Measurements from ENCODE around the gene EEIG1. TPM values are rescaled to one million over a fixed set of nuclear protein-coding genes. Genes with fewer than 3 reads are reported as not detected.

EEIG1 gene
- polyA plus RNA-seq, 1 donor (not counting 4 experiments of a cell fraction or from before 2014, with no cell fraction given), result 3.7 TPM

DNA sequence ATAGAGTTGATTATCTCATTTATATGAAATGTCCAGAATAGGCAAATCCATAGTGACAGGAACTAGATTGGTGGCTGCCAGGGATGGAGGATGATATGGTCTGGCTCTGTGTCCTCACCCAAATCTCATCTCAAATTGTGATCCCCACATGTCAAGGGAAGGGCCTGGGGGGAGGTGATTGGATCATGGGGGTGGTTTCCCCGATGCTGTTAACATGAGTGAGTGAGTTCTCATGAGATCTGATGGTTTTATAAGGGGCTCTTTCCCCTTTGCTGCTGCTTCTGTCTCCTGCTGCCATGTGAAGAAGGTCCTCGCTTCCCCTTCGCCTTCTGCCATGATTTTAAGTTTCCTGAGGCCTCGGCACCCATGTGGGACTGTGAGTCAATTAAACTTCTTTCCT, 21.4 kb downstream of the EEIG1 start:
- H4K20me1 ChIP-seq (ENCODE audit: control insufficient read depth, extremely low read depth, insufficient read depth, low read length), result no peaks in the 10 kb centered on the region
- H3K4me3 ChIP-seq (ENCODE audit: control insufficient read depth in 2 of 3, extremely low read depth in 1 of 3, insufficient read depth in 2 of 3, low read depth in 1 of 3, low read length in 3 of 3), result no peak overlapping the region
- no peak overlapping the region for H3K9ac ChIP-seq (ENCODE audit: control insufficient read depth, extremely low read depth, insufficient read depth, low read length)
- H3K27ac ChIP-seq (ENCODE audit: control insufficient read depth, insufficient read depth, low read length), result no peak overlapping the region
- no peaks in the 10 kb centered on the region for H3K9me3 ChIP-seq (ENCODE audit: control insufficient read depth, low read depth, low read length)
- dilution Hi-C loops (cut with MboI; ENCODE audit: extremely low pct_ligation_motif_present, low sequenced_read_pairs), result no loop called here
- no peak for DNase-seq (ENCODE audit: low read depth, low spot score)
- peaks cover 0 to 3% of the 10 kb centered on the region in 2 experiments for H3K36me3 ChIP-seq (ENCODE audit: control insufficient read depth in 2 of 2, extremely low read depth in 1 of 2, insufficient read depth in 2 of 2, low read length in 2 of 2)
- H3K27me3 ChIP-seq (ENCODE audit: control insufficient read depth, extremely low read depth, insufficient read depth, low read length), result no peaks in the 10 kb centered on the region
- H3K4me1 ChIP-seq (ENCODE audit: control insufficient read depth, extremely low read depth, insufficient read depth, low read length), result peaks cover 30% of the 10 kb centered on the region
- no peak for FAIRE-seq
- peaks cover 2% of the 10 kb centered on the region for H3K79me2 ChIP-seq (ENCODE audit: control insufficient read depth, insufficient read depth, low read length)
- no peak overlapping the region for H2AFZ ChIP-seq (ENCODE audit: control insufficient read depth, low read length)
- H3K4me2 ChIP-seq (ENCODE audit: control insufficient read depth, extremely low read depth, insufficient read depth, low read depth, low read length), result no peak overlapping the region
- H3K9me1 ChIP-seq (ENCODE audit: control insufficient read depth, extremely low read depth, insufficient read depth, low read length), result peaks cover 2% of the 10 kb centered on the region
- TF ChIP-seq, protein P1, sequence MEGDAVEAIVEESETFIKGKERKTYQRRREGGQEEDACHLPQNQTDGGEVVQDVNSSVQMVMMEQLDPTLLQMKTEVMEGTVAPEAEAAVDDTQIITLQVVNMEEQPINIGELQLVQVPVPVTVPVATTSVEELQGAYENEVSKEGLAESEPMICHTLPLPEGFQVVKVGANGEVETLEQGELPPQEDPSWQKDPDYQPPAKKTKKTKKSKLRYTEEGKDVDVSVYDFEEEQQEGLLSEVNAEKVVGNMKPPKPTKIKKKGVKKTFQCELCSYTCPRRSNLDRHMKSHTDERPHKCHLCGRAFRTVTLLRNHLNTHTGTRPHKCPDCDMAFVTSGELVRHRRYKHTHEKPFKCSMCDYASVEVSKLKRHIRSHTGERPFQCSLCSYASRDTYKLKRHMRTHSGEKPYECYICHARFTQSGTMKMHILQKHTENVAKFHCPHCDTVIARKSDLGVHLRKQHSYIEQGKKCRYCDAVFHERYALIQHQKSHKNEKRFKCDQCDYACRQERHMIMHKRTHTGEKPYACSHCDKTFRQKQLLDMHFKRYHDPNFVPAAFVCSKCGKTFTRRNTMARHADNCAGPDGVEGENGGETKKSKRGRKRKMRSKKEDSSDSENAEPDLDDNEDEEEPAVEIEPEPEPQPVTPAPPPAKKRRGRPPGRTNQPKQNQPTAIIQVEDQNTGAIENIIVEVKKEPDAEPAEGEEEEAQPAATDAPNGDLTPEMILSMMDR (optimal IDR thresholded peaks at IDR 0.05 in 1 of 3, IDR thresholded peaks at IDR 0.05 in 1 of 3, conservative IDR thresholded peaks at IDR 0.05 in 1 of 3; ENCODE audit: extremely low read depth in 1 of 3, insufficient read depth in 2 of 3, low read length in 3 of 3), result no peak
- TF ChIP-seq EZH2 (IDR thresholded peaks at IDR 0.05; ENCODE audit: low read length), result no peak

DNA sequence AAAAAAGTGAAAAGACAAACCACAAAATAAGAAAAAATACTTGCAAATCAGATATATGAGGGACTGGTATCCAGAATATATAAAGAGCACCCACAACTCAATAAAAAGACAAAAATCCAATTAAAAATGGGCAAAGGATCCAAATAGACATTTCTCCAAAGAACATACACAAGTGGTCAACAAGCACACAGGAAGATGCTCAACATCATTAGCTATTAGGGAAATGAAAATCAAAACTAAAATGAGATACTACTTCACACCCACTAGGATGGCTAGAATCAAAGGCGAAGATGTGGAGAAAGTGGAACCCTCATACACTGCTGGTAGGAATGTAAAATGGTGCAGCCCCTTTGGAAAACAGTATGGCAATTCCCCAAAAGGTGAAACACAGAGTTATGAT, 22.1 kb downstream of the EEIG1 start:
- Histone ChIP-seq H3K9me1 (ENCODE audit: control insufficient read depth, extremely low read depth, insufficient read depth, low read length) (peaks cover 2% of the 10 kb centered on the region), H3K27ac (ENCODE audit: control insufficient read depth, insufficient read depth, low read length) (no peak overlapping the region), H2AFZ (ENCODE audit: control insufficient read depth, low read length) (no peak overlapping the region), H3K9me3 (ENCODE audit: control insufficient read depth, low read depth, low read length) (no peaks in the 10 kb centered on the region), H3K79me2 (ENCODE audit: control insufficient read depth, insufficient read depth, low read length) (peaks cover 2% of the 10 kb centered on the region), H3K9ac (ENCODE audit: control insufficient read depth, extremely low read depth, insufficient read depth, low read length) (no peak overlapping the region), H3K4me2 (ENCODE audit: control insufficient read depth, extremely low read depth, insufficient read depth, low read depth, low read length) (no peak overlapping the region), H3K4me1 (ENCODE audit: control insufficient read depth, extremely low read depth, insufficient read depth, low read length) (peaks cover 30% of the 10 kb centered on the region), H4K20me1 (ENCODE audit: control insufficient read depth, extremely low read depth, insufficient read depth, low read length) (no peaks in the 10 kb centered on the region), H3K27me3 (ENCODE audit: control insufficient read depth, extremely low read depth, insufficient read depth, low read length) (no peaks in the 10 kb centered on the region), H3K4me3 (ENCODE audit: control insufficient read depth in 2 of 3, extremely low read depth in 1 of 3, insufficient read depth in 2 of 3, low read depth in 1 of 3, low read length in 3 of 3) (no peak overlapping the region), H3K36me3 (ENCODE audit: control insufficient read depth in 2 of 2, extremely low read depth in 1 of 2, insufficient read depth in 2 of 2, low read length in 2 of 2) (peaks cover 0 to 3% of the 10 kb centered on the region in 2 experiments)
- TF ChIP-seq EZH2 (IDR thresholded peaks at IDR 0.05; ENCODE audit: low read length), result no peak
- TF ChIP-seq, protein P1 (optimal IDR thresholded peaks at IDR 0.05 in 1 of 3, IDR thresholded peaks at IDR 0.05 in 1 of 3, conservative IDR thresholded peaks at IDR 0.05 in 1 of 3; ENCODE audit: extremely low read depth in 1 of 3, insufficient read depth in 2 of 3, low read length in 3 of 3), result no peak
- DNase-seq (ENCODE audit: low read depth, low spot score), result no peak
- dilution Hi-C loops (cut with MboI; ENCODE audit: extremely low pct_ligation_motif_present, low sequenced_read_pairs), result no loop called here
- FAIRE-seq, result no peak
